HepG2 (cell line): ENCODE data around the gene DSG2. TPM values are rescaled to one million over a fixed set of nuclear protein-coding genes. Genes with fewer than 3 reads are reported as not detected.

Experiments used
- ATAC-seq: fragments of 200-7000 bp; cut with Tn5 transposase; 3 replicates; pipeline ENCODE4 v1.9.1; 2020; ENCODE audit warnings: mild to moderate bottlenecking, moderate library complexity
- BruUV-seq: library from RNA; stranded (reverse); fragments of 400-500 nt; replicated peaks from 2 replicates; lab custom pipeline; 2021; lab: Mats Ljungman, UMichigan
- CTCF ChIA-PET: fragments of 300-600 bp; formaldehyde crosslinking; extraction: SDS; loops from one replicate; lab custom pipeline; 2021; ENCODE audit warnings: low total read pairs, inconsistent platforms, low intra/inter-chr PET ratio; lab: Yijun Ruan, JAX
- POLR2A ChIA-PET: fragments of 350-600 bp; sonication (Branson Sonifier 250); formaldehyde crosslinking; loops from one replicate; lab custom pipeline; 2020; ENCODE audit warnings: antibody characterized with exemption, inconsistent platforms; lab: Yijun Ruan, JAX
- DNase-seq: peaks from one replicate; pipeline ENCODE4 v3.0.0-alpha.2; 2015; ENCODE audit warnings: low spot score
- FAIRE-seq: peaks from 3 replicates; lab custom pipeline; 2011; peaks lifted over from hg19 to GRCh38; lab: Jason Lieb, UNC
- H2AFZ ChIP-seq: one replicate; pipeline ENCODE4 v1.6.1; 2011; ENCODE audit warnings: low read length, inconsistent platforms
- H3K27ac ChIP-seq: fragments of 300-600 bp; 3 replicates; pipeline ENCODE4 v1.8.0; 2011; ENCODE audit warnings: mixed run types, mild to moderate bottlenecking, mixed read lengths, low read length, inconsistent platforms; ENCODE audit not compliant: insufficient read depth; ENCODE audit errors: extremely low read length
- H3K27me3 ChIP-seq, 2 experiments: fragments of 200-600 bp in 1 of 2; 2 replicates in 1 of 2; 3 replicates in 1 of 2; pipeline versions ENCODE4 v1.6.0 to v1.8.0; 2011; ENCODE audit warnings: low read length in 2 of 2, mild to moderate bottlenecking in 2 of 2, moderate library complexity in 2 of 2, inconsistent platforms in 1 of 2; ENCODE audit not compliant: insufficient read depth in 2 of 2, control insufficient read depth in 1 of 2
- H3K36me3 ChIP-seq, 2 experiments: fragments of 200-600 bp in 1 of 2; replicated peaks in 1 of 2; 2 replicates in 1 of 2; 3 replicates in 1 of 2; pipeline versions ENCODE4 v1.5.1 to v1.8.0; 2011; ENCODE audit warnings: low read length in 2 of 2, inconsistent platforms in 1 of 2; ENCODE audit not compliant: insufficient read depth in 2 of 2, control insufficient read depth in 1 of 2
- H3K4me1 ChIP-seq: 2 replicates; pipeline ENCODE4 v1.5.1; 2012; ENCODE audit warnings: low read length, inconsistent platforms; ENCODE audit not compliant: insufficient read depth
- H3K4me2 ChIP-seq: 2 replicates; pipeline ENCODE4 v1.6.0; 2011; ENCODE audit warnings: low read depth, low read length, inconsistent platforms
- H3K4me3 ChIP-seq, 3 experiments: fragments of 200-600 bp in 1 of 3; sonication (generic), shearing (Covaris generic) in 1 of 3; replicated peaks in 1 of 3; 2 replicates each; pipeline ENCODE4 v1.5.1; 2011 to 2016; ENCODE audit warnings: low read length in 3 of 3, inconsistent platforms in 2 of 3, low read depth in 2 of 3, mild to moderate bottlenecking in 2 of 3, control low read depth in 1 of 3, mixed read lengths in 1 of 3; ENCODE audit not compliant: insufficient read depth in 1 of 3
- H3K79me2 ChIP-seq: one replicate; pipeline ENCODE4 v1.6.1; 2011; ENCODE audit warnings: low read length, inconsistent platforms; ENCODE audit not compliant: insufficient read depth
- H3K9ac ChIP-seq: 2 replicates; pipeline ENCODE4 v1.6.0; 2011; ENCODE audit warnings: mild to moderate bottlenecking, low read depth, low read length, inconsistent platforms; ENCODE audit not compliant: insufficient read depth
- H3K9me3 ChIP-seq: 2 replicates; pipeline ENCODE4 v1.5.1; 2012; ENCODE audit warnings: mild to moderate bottlenecking, low read length
- H4K20me1 ChIP-seq: 2 replicates; pipeline ENCODE4 v1.6.0; 2011; ENCODE audit warnings: inconsistent platforms, mild to moderate bottlenecking, low read length, moderate library complexity; ENCODE audit not compliant: insufficient read depth
- ATF2 ChIP-seq: sonication (generic); formaldehyde crosslinking; IDR thresholded peaks from 2 replicates; pipeline ENCODE4 v1.4.0; 2020; ENCODE audit warnings: missing genetic modification reagents
- ATF7-NPFF ChIP-seq: sonication (generic); formaldehyde crosslinking; IDR thresholded peaks from 2 replicates; pipeline ENCODE4 v1.8.1; 2023; ENCODE audit warnings: mild to moderate bottlenecking, low read depth, missing genetic modification reagents, moderate library complexity
- CHD4 ChIP-seq: fragments of 200-600 bp; sonication (generic); IDR thresholded peaks from 2 replicates; pipeline ENCODE4 v1.7.0; 2017; ENCODE audit warnings: mild to moderate bottlenecking, low read length, borderline replicate concordance
- FOXK1 ChIP-seq: sonication (generic); formaldehyde crosslinking; IDR thresholded peaks from 2 replicates; pipeline ENCODE4 v1.4.0; 2020; ENCODE audit warnings: low read depth, missing genetic modification reagents, borderline replicate concordance
- HIC2 ChIP-seq: sonication (generic); formaldehyde crosslinking; IDR thresholded peaks from 2 replicates; pipeline ENCODE4 v1.9.0; 2022; ENCODE audit warnings: low read depth, missing genetic modification reagents
- JUN ChIP-seq: sonication (generic); formaldehyde crosslinking; IDR thresholded peaks from 2 replicates; pipeline ENCODE4 v1.4.0; 2020; ENCODE audit warnings: mild to moderate bottlenecking, missing genetic modification reagents
- MAF1 ChIP-seq: sonication (generic); formaldehyde crosslinking; IDR thresholded peaks from 2 replicates; pipeline ENCODE4 v1.5.0; 2020; ENCODE audit warnings: missing genetic modification reagents, borderline replicate concordance
- MIXL1 ChIP-seq: IDR thresholded peaks from 2 replicates; pipeline ENCODE4 v1.6.1; 2016
- NR2F6 ChIP-seq, 2 experiments: IDR thresholded peaks; 2 replicates each; pipeline ENCODE4 v1.6.1; 2016; ENCODE audit warnings: antibody characterized with exemption in 1 of 2, mild to moderate bottlenecking in 1 of 2
- ONECUT2 ChIP-seq: sonication (generic); formaldehyde crosslinking; IDR thresholded peaks from 2 replicates; pipeline ENCODE4 v1.4.0; 2020; ENCODE audit warnings: missing genetic modification reagents
- ZNF407 ChIP-seq: sonication (generic); formaldehyde crosslinking; IDR thresholded peaks from one replicate; pipeline ENCODE4 v1.5.1; 2020; ENCODE audit warnings: mild to moderate bottlenecking, missing genetic modification reagents; ENCODE audit errors: not compliant biosample characterization
- ZNF615 ChIP-seq: sonication (generic); formaldehyde crosslinking; IDR thresholded peaks from 2 replicates; pipeline ENCODE4 v1.5.0; 2020; ENCODE audit warnings: mild to moderate bottlenecking, missing genetic modification reagents, borderline replicate concordance
- ZNF790 ChIP-seq: sonication (generic); formaldehyde crosslinking; IDR thresholded peaks from 2 replicates; pipeline ENCODE4 v1.8.0; 2022; ENCODE audit warnings: missing genetic modification reagents, mild to moderate bottlenecking, borderline replicate concordance
- in situ Hi-C: cut with HindIII; loops from 2 replicates; pipeline ENCODE4 v1.10.0; 2017; ENCODE audit warnings: low pct_unique_long_range_greater_than_20kb; ENCODE audit not compliant: extremely low pct_ligation_motif_present
- intact Hi-C: fragments of 100-400 bp; cut with micrococcal nuclease; formaldehyde crosslinking; loops from one replicate; pipeline ENCODE4 v1.10.0; 2022; ENCODE audit not compliant: unreplicated experiment
- polyA plus RNA-seq, 8 experiments: library from polyadenylated mRNA; depleted of rRNA in 3 of 8; stranded (reverse) in 7 of 8; unstranded in 1 of 8; fragments of >200 nt; fragmentation: Illumina TruSeq in 4 of 8; extraction: Trizol in 4 of 8; gene quantifications; 2 replicates each; pipeline versions ENCODE4 v1.2.1 to v1.2.3, GENCODE V29; 2011 to 2016; ENCODE audit warnings: low read depth in 4 of 8, missing spikeins in 1 of 8, mixed read lengths in 1 of 8; ENCODE audit not compliant: insufficient read depth in 1 of 8
- total RNA-seq, 5 experiments: library from RNA; depleted of rRNA; stranded (reverse); fragments of >200 nt; fragmentation: Illumina TruSeq; extraction: Trizol; gene quantifications; 2 replicates each; pipeline ENCODE4 v1.2.3, GENCODE V29; 2016; ENCODE audit warnings: low read depth in 1 of 5

The DSG2 gene
- total and polyA plus RNA-seq, 2 of the 13 experiments (the other 11 are each of a cell fraction or from before 2014, with no cell fraction given) = 23.3 to 66.7 TPM

- CTCF ChIA-PET = no interaction called here
- no TSS peak for BruUV-seq
- H3K4me1 ChIP-seq = no peaks in the 10 kb centered on the region
- no peaks in the 10 kb centered on the region for H4K20me1 ChIP-seq
- H3K27me3 ChIP-seq = peaks cover 0 to 12% of the 10 kb centered on the region in 2 experiments; a peak in 2 of 5 replicates
- in situ Hi-C loops (no loop called here), intact Hi-C loops (no loop called here)
- no peaks in the 10 kb centered on the region for H3K9me3 ChIP-seq
- no peak overlapping the region for H3K4me3 ChIP-seq
- no peak overlapping the region for H3K9ac ChIP-seq
- ATAC-seq (no peak), FAIRE-seq (no peak), DNase-seq (no peak)
- H3K4me2 ChIP-seq = no peak overlapping the region
- TF ChIP-seq FOXK1 (CRISPR knock-in tag) (no peak), ZNF615 (CRISPR knock-in tag) (no peak), JUN (CRISPR knock-in tag) (no peak), NR2F6 (IDR thresholded peaks at IDR 0.05) (no peak), NR2F6 (CRISPR knock-in tag; IDR thresholded peaks at IDR 0.05) (no peak), CHD4 (no peak), MIXL1 (CRISPR knock-in tag) (no peak), ATF2 (no peak), HIC2 (no peak), MAF1 (no peak), ZNF407 (CRISPR knock-in tag) (no peak), ATF7-NPFF (CRISPR knock-in tag) (no peak), ONECUT2 (CRISPR knock-in tag) (no peak), ZNF790 (CRISPR knock-in tag) (no peak)
- H3K27ac ChIP-seq = no peak overlapping the region
- no peaks in the 10 kb centered on the region for H3K79me2 ChIP-seq
- POLR2A ChIA-PET = no interaction called here
- H3K36me3 ChIP-seq = no peaks in the 10 kb centered on the region
- H2AFZ ChIP-seq = no peak overlapping the region
Measured at GRCh38 chr18:31491586-31491985, 6.4 kb upstream of the DSG2 start.
